HCT116 (cell line): Measurements from ENCODE around the gene SON.

Experiments used
- CTCF ChIP-seq, 3 experiments: fragments of 200-600 bp in 1 of 3; sonication (generic) in 1 of 3; IDR thresholded peaks in 2 of 3; conservative IDR thresholded peaks in 1 of 3; 2 replicates each; pipeline ENCODE4 v1.5.1; 2012 to 2017; ENCODE audit warnings: low read depth in 2 of 3, low read length in 2 of 3, antibody characterized with exemption in 1 of 3, borderline replicate concordance in 1 of 3, control low read depth in 1 of 3, mild to moderate bottlenecking in 1 of 3, mixed read lengths in 1 of 3, mixed run types in 1 of 3, moderate library complexity in 1 of 3; ENCODE audit not compliant: insufficient read depth in 1 of 3
- EGR1 ChIP-seq: IDR thresholded peaks from 2 replicates; pipeline ENCODE4 v1.6.1; 2012; ENCODE audit warnings: low read depth
- EZH2 ChIP-seq: fragments of 200-600 bp; sonication (generic); IDR thresholded peaks from 2 replicates; pipeline ENCODE4 v1.6.1; 2017; ENCODE audit warnings: antibody characterized with exemption, mixed run types
- POLR2A ChIP-seq: IDR thresholded peaks from 2 replicates; pipeline ENCODE4 v1.7.0; 2011; ENCODE audit warnings: borderline replicate concordance; ENCODE audit not compliant: insufficient read depth, insufficient read length; ENCODE audit errors: extremely low read depth
- POLR2AphosphoS5 ChIP-seq: IDR thresholded peaks from 2 replicates; pipeline ENCODE4 v1.6.1; 2011; ENCODE audit warnings: mild to moderate bottlenecking, low read depth, low read length, moderate library complexity
- RAD21 ChIP-seq: IDR thresholded peaks from 2 replicates; pipeline ENCODE4 v1.6.1; 2012; ENCODE audit warnings: low read depth, mild to moderate bottlenecking
- SP1 ChIP-seq: IDR thresholded peaks from 2 replicates; pipeline ENCODE4 v1.6.1; 2012; ENCODE audit warnings: low read depth
- ZFX ChIP-seq: fragments of 450-650 bp; IDR thresholded peaks from 2 replicates; pipeline ENCODE4 v1.6.1; 2017
- ZNF274 ChIP-seq: fragments of 200-500 bp; sonication (Bioruptor generic); IDR thresholded peaks from 2 replicates; pipeline ENCODE4 v1.6.1; 2014; ENCODE audit warnings: mild to moderate bottlenecking, low read depth, low read length, inconsistent platforms
- TF ChIP-seq, protein P1 (sequence below): IDR thresholded peaks from 2 replicates; pipeline ENCODE4 v1.6.1; 2012
- TF ChIP-seq, protein P2 (sequence below): IDR thresholded peaks from 2 replicates; pipeline ENCODE4 v1.6.1; 2012
- TF ChIP-seq, protein P3 (sequence below): IDR thresholded peaks from 2 replicates; pipeline ENCODE4 v1.6.1; 2012; ENCODE audit warnings: low read depth

- no peak for TF ChIP-seq CTCF (IDR thresholded peaks at IDR 0.05 in 2 of 3, conservative IDR thresholded peaks at IDR 0.05 in 1 of 3; ENCODE audit: borderline replicate concordance in 1 of 3, insufficient read depth in 1 of 3, low read depth in 2 of 3, low read length in 2 of 3)
- TF ChIP-seq SP1, result no peak
- TF ChIP-seq RAD21, result no peak
- no peak for TF ChIP-seq EGR1
- no peak for TF ChIP-seq POLR2A
- TF ChIP-seq ZFX, result no peak
- TF ChIP-seq, protein P1, sequence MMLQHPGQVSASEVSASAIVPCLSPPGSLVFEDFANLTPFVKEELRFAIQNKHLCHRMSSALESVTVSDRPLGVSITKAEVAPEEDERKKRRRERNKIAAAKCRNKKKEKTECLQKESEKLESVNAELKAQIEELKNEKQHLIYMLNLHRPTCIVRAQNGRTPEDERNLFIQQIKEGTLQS, result no peak
- no peak for TF ChIP-seq POLR2AphosphoS5
- no peak for TF ChIP-seq ZNF274
- TF ChIP-seq EZH2, result no peak
- TF ChIP-seq, protein P2, sequence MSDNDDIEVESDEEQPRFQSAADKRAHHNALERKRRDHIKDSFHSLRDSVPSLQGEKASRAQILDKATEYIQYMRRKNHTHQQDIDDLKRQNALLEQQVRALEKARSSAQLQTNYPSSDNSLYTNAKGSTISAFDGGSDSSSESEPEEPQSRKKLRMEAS, result no peak
- TF ChIP-seq, protein P3, sequence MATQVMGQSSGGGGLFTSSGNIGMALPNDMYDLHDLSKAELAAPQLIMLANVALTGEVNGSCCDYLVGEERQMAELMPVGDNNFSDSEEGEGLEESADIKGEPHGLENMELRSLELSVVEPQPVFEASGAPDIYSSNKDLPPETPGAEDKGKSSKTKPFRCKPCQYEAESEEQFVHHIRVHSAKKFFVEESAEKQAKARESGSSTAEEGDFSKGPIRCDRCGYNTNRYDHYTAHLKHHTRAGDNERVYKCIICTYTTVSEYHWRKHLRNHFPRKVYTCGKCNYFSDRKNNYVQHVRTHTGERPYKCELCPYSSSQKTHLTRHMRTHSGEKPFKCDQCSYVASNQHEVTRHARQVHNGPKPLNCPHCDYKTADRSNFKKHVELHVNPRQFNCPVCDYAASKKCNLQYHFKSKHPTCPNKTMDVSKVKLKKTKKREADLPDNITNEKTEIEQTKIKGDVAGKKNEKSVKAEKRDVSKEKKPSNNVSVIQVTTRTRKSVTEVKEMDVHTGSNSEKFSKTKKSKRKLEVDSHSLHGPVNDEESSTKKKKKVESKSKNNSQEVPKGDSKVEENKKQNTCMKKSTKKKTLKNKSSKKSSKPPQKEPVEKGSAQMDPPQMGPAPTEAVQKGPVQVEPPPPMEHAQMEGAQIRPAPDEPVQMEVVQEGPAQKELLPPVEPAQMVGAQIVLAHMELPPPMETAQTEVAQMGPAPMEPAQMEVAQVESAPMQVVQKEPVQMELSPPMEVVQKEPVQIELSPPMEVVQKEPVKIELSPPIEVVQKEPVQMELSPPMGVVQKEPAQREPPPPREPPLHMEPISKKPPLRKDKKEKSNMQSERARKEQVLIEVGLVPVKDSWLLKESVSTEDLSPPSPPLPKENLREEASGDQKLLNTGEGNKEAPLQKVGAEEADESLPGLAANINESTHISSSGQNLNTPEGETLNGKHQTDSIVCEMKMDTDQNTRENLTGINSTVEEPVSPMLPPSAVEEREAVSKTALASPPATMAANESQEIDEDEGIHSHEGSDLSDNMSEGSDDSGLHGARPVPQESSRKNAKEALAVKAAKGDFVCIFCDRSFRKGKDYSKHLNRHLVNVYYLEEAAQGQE, result no peak
Measured at GRCh38 chr21:33495743-33496142, 47.1 kb upstream of the SON start.
